Suprapubic skin (tissue), 3 donors: ENCODE measurements around the gene CDH11.

Experiments
- EP300 ChIP-seq: sonication (generic); formaldehyde crosslinking; IDR thresholded peaks from one replicate; pipeline ENCODE4 v1.6.1; 2017; ENCODE audit warnings: antibody characterized with exemption
- POLR2A ChIP-seq, 2 donors: fragments of 450-650 bp; IDR thresholded peaks; one replicate each; pipeline ENCODE4 v1.6.1; 2017; ENCODE audit warnings: antibody characterized with exemption in 2 of 2, mild to moderate bottlenecking in 2 of 2, moderate library complexity in 2 of 2
- TF ChIP-seq, protein P1 (sequence below), 2 donors: fragments of 200-600 bp in 1 of 2; fragments of 450-650 bp in 1 of 2; sonication (generic) in 1 of 2; IDR thresholded peaks; one replicate each; pipeline ENCODE4 v1.5.1; 2016 to 2019; ENCODE audit warnings: antibody characterized with exemption in 2 of 2, mild to moderate bottlenecking in 1 of 2, moderate library complexity in 1 of 2

DNA sequence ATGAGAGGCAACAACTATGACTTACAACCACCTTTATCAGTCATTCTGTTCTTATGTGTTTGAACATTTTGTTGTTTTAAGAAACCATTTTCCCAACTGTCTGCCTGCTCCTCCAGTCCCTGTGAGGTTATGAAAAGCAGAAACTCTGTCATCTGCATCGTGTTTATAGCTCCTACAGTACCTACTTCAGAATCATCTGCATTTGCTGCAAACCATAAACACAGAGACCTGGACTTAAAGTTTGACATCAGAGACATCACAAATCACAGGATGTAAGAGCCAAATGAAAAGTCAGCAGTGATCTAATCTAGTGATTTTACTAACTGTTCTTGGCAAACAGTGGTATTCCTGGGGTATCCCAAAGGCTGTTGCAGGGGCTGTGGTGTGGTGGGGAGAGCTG is 55.2 kb downstream of the CDH11 start:
- TF ChIP-seq, protein P1, sequence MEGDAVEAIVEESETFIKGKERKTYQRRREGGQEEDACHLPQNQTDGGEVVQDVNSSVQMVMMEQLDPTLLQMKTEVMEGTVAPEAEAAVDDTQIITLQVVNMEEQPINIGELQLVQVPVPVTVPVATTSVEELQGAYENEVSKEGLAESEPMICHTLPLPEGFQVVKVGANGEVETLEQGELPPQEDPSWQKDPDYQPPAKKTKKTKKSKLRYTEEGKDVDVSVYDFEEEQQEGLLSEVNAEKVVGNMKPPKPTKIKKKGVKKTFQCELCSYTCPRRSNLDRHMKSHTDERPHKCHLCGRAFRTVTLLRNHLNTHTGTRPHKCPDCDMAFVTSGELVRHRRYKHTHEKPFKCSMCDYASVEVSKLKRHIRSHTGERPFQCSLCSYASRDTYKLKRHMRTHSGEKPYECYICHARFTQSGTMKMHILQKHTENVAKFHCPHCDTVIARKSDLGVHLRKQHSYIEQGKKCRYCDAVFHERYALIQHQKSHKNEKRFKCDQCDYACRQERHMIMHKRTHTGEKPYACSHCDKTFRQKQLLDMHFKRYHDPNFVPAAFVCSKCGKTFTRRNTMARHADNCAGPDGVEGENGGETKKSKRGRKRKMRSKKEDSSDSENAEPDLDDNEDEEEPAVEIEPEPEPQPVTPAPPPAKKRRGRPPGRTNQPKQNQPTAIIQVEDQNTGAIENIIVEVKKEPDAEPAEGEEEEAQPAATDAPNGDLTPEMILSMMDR (IDR thresholded peaks at IDR 0.05) = no peak
- TF ChIP-seq POLR2A (IDR thresholded peaks at IDR 0.05) (no peak), EP300 (no peak)
